ENCODE measurements around the gene TAF1L.
"Not testable (repeated sequence)": the region's sequence is repeated elsewhere in the genome, so short reads cannot be mapped to it uniquely, and the experiment has no call there.

Gene TAF1L, protein sequence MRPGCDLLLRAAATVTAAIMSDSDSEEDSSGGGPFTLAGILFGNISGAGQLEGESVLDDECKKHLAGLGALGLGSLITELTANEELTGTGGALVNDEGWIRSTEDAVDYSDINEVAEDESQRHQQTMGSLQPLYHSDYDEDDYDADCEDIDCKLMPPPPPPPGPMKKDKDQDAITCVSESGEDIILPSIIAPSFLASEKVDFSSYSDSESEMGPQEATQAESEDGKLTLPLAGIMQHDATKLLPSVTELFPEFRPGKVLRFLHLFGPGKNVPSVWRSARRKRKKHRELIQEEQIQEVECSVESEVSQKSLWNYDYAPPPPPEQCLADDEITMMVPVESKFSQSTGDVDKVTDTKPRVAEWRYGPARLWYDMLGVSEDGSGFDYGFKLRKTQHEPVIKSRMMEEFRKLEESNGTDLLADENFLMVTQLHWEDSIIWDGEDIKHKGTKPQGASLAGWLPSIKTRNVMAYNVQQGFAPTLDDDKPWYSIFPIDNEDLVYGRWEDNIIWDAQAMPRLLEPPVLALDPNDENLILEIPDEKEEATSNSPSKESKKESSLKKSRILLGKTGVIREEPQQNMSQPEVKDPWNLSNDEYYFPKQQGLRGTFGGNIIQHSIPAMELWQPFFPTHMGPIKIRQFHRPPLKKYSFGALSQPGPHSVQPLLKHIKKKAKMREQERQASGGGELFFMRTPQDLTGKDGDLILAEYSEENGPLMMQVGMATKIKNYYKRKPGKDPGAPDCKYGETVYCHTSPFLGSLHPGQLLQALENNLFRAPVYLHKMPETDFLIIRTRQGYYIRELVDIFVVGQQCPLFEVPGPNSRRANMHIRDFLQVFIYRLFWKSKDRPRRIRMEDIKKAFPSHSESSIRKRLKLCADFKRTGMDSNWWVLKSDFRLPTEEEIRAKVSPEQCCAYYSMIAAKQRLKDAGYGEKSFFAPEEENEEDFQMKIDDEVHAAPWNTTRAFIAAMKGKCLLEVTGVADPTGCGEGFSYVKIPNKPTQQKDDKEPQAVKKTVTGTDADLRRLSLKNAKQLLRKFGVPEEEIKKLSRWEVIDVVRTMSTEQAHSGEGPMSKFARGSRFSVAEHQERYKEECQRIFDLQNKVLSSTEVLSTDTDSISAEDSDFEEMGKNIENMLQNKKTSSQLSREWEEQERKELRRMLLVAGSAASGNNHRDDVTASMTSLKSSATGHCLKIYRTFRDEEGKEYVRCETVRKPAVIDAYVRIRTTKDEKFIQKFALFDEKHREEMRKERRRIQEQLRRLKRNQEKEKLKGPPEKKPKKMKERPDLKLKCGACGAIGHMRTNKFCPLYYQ (N-terminal part only)

DNA sequence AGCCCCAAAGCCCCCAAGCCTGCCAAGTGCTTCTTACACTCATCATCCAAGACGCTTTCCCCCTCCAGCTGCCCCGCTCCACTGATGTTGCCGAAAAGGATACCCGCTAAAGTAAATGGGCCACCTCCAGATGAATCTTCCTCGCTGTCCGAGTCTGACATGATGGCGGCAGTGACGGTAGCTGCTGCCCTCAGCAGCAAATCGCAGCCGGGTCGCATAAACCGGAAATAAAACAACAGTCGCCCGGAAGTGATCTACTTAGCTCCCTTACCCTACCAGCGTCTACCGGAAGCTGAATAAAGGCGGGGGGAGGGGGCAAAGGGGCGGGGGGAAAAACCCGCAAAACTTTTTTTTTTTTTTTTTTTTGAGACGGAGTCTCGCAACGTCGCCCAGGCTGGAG lies at the start of gene TAF1L:
Gene TAF1L, minus strand, starts transcription at position 308 of the 400 bp plus-strand sequence. Its CDS starts 90 bp downstream, at position 218.
- FAIRE-seq, result no peak

DNA sequence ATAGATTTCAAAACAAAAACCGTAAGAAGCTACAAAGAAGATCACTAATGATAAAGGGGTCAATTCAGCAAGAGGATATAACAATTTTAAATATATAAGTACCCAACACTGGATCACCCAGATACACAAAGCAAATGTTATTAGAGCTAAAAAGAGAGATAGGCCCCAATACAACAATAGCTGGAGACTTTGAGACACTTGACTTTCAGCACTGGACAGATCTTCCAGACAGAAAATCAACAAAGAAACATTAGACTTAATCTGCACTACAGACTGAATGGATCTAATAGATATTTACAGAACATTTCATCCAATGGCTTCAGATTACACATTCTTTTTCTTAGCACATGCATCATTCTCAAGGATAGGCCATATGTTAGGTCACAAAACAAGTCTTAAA lies 46.3 kb upstream of the TAF1L start:
- no peak for FAIRE-seq

DNA sequence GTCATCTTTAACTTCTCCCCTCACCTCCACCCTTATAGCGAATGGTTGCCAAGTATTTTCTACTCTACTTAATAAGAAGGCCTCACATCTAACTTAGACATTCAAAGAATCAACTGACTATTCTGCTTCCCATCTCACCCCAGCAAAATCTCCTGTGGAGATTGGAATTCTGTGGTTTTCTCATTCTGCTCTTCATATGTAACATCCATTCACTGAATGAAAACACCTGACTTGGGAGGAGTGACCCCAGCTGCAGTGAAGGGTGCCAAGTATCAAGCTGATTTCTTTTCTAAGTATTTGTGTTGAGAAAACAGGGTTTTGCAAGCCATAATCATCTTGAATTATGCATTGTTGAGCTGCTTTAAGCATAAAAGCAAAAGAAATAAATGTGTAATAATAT lies 42.5 kb upstream of the TAF1L start:
- no peak for FAIRE-seq

- FAIRE-seq, result no peak
These were observed 37.0 kb upstream of the TAF1L start for GRCh38 chr9:32672469-32672868.

DNA sequence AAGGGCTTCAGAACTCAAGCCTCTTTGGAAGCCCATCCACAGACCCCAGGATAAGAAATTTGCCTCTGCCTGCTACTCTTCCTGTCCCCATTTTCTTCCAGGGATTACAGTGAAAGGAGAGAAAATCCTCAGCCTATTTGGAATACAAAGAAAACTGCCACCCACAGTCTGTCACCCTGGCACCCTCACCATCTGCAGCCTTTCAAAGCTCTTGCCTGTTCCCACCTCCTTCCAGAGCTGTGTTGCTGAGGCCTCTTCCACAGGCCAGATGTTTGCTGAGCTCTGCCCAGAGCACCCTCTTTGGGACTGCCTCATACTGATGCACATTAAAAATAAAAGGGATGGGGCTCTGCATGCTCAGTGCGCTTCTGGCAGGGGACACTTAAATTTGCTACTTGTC lies 35.9 kb upstream of the TAF1L start:
- FAIRE-seq, result no peak

DNA sequence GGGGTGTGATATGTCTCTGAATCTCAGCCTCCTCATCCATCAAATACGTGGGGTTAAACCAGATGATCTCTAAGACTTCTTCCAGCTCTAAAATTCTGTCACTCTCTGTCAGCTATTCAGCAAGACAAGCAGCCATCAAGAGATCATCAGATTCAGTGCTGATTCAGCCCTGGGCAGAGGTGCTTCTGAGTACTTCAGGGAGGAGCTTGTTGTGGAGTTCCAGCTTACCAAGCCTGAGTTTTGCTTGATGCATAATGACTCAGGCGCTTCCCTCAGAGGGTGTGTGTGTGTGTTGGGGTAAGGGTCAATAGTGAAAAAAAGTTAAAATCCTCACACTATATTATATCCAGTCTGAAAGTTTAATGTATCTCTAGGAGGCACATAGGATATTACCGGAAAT lies 29.6 kb upstream of the TAF1L start:
- FAIRE-seq, result no peak

GRCh38 chr9:32663741-32664140 lies 28.3 kb upstream of the TAF1L start:
- no peak for FAIRE-seq

- no peak for FAIRE-seq
These were observed 12.2 kb upstream of the TAF1L start for GRCh38 chr9:32647671-32648070.

- no peak for FAIRE-seq
These were observed 9.2 kb upstream of the TAF1L start for GRCh38 chr9:32644698-32645097.

GRCh38 chr9:32633151-32633550 lies 2.3 kb downstream of the TAF1L start:
- FAIRE-seq, result not testable (repeated sequence)

- FAIRE-seq, result no peak
These were observed 3.5 kb downstream of the TAF1L start for GRCh38 chr9:32631991-32632390.

DNA sequence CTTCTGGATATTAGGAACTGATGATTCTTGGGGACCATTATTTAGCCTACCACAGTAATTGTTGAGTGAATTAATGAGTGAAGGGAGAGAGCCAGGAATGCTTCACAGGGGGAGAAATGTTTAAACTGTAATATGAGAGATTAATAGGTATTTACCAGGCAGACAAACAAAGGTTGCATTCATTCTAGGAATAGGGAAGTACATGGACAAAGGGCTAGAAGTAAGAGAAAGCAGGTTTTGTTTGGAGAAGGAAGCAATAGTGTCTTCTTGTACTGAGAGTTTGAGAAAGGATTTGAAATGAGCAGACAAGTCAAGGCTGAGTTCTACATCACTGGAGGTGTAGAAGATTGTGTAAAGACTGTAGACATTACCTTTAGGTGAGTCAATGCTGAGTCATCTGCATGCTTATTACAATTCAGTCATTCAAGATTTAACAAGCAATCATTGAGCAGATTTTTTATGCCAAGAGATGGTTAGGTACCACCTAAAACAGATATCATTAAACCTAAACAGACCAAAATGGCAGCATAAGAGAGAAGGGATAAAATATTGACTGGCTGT lies 8.0 kb downstream of the TAF1L start:
- FAIRE-seq, result no peak

GRCh38 chr9:32625320-32625719 lies 10.1 kb downstream of the TAF1L start:
- FAIRE-seq, result no peak

- FAIRE-seq, result no peak
These were observed 12.5 kb downstream of the TAF1L start for GRCh38 chr9:32622948-32623347.

DNA sequence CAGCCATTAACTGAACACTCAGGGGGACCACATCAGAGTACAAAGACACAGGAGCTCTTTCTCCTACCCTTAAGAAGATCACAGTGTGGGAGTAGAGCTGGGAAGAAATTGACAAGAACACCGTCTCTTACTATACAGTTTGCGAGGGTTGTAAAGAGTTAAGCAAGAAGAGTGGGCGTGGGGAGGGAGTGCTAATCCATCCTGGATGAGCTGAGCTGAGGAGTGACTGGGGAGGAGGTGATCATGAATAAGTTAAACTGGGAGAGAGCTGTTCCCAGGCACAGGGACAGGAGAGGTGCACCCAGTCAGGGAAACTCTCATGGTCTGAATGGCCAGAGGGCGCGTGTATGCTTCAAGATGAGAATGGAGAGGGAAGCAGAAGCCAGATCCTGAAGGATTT lies 17.2 kb downstream of the TAF1L start:
- no peak for FAIRE-seq

DNA sequence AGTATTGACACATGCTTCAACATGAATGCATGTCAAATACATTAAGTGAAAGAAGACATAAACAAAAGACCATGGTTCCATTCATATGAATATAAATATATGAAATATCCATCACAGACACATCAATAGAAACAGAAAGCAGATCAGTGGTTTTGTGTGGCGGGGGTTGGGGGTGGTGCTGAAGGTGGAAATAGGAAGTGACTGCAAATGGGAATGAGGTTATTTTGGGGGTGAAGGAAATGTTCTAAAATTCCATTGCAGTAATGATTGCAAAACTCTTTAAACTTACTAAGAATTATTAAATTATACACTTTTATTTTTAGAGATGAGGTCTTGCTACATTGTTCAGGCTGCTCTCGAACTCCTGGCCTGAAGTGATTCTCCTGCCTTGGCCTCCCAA lies 28.7 kb downstream of the TAF1L start:
- FAIRE-seq, result no peak

GRCh38 chr9:32603914-32604852 lies 31.3 kb downstream of the TAF1L start:
- no peak for FAIRE-seq

GRCh38 chr9:32599021-32599420 lies 36.4 kb downstream of the TAF1L start:
- not testable (repeated sequence) for FAIRE-seq

DNA sequence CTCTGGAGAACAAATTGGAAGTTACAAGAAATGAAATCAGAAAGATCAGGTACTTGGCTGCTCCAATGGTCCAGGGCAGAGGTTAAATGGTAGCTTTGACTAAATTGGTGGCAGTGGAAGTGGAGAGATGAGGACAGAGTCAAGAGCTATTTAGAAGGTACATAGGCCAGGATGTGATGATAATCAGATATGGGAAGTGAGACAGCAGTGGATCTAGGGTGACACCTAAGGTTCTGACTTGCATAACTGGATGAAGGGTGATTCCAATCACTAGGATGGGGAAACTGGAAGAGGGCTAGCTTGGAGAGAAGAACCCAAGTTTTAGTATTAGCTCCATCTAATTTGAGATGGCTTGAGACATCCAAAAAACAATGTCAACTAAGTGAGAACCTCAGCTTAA lies 38.5 kb downstream of the TAF1L start:
- no peak for FAIRE-seq

- FAIRE-seq, result no peak
These were observed 39.2 kb downstream of the TAF1L start for GRCh38 chr9:32596096-32596865.

DNA sequence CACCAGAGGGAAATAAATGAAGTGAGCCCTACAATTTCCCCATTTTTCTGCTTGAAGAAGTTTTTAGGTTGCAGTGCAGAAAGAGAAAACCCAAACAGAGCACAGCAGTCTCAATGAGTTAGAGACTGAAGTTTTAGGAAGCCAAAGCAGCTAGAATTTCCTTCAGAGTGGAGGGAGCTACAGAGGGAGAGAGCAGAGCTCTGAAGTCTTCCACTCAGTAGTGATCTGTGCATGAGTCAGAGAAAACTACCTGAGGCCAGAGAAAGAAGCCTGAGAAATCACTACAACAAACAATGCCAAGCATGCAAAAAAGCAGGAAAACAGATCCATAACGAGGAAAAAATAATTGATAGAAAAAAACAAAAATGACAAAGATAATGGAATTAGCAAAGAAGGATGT lies 44.6 kb downstream of the TAF1L start:
- FAIRE-seq, result no peak

Measured in G401.6 (cell line).